ENCODE data around the gene BBS9. TPM values are rescaled to one million over a fixed set of nuclear protein-coding genes. Genes with fewer than 3 reads are reported as not detected.

Gene BBS9
- total RNA-seq, 1 donor, result 33.3 TPM

GRCh38 chr7:33601101-33601500 lies 471.7 kb downstream of the BBS9 start:
- Histone ChIP-seq H3K27me3 (ENCODE audit: insufficient read depth, low read length) (no peaks in the 10 kb centered on the region), H3K4me3 (ENCODE audit: insufficient read depth, low read length) (no peak overlapping the region), H3K4me1 (ENCODE audit: insufficient read depth, low read length) (no peaks in the 10 kb centered on the region), H2AFZ (ENCODE audit: low read length) (no peak overlapping the region), H3K9me3 (ENCODE audit: low read depth, low read length) (no peaks in the 10 kb centered on the region), H3K4me2 (ENCODE audit: insufficient read depth, low read length) (no peak overlapping the region), H4K20me1 (ENCODE audit: insufficient read depth, low read length) (no peaks in the 10 kb centered on the region), H3K36me3 (ENCODE audit: insufficient read depth, low read length) (no peaks in the 10 kb centered on the region), H3K27ac (ENCODE audit: low read depth, low read length) (no peak overlapping the region), H3K79me2 (ENCODE audit: insufficient read depth, low read length) (no peaks in the 10 kb centered on the region)
- DNase-seq (ENCODE audit: insufficient read length, low spot score, missing footprints), result no peak
- TF ChIP-seq CTCF (IDR thresholded peaks at IDR 0.05; ENCODE audit: extremely low read depth, low read depth, low read length), result no peak

GRCh38 chr7:33601884-33602283 lies 472.5 kb downstream of the BBS9 start:
- no peak overlapping the region for H3K4me3 ChIP-seq (ENCODE audit: insufficient read depth, low read length)
- H3K9me3 ChIP-seq (ENCODE audit: low read depth, low read length), result no peaks in the 10 kb centered on the region
- DNase-seq (ENCODE audit: insufficient read length, low spot score, missing footprints), result peak; percentile 29
- H3K79me2 ChIP-seq (ENCODE audit: insufficient read depth, low read length), result no peaks in the 10 kb centered on the region
- H3K4me1 ChIP-seq (ENCODE audit: insufficient read depth, low read length), result no peaks in the 10 kb centered on the region
- H2AFZ ChIP-seq (ENCODE audit: low read length), result no peak overlapping the region
- TF ChIP-seq CTCF (IDR thresholded peaks at IDR 0.05; ENCODE audit: extremely low read depth, low read depth, low read length), result no peak
- H3K27ac ChIP-seq (ENCODE audit: low read depth, low read length), result no peak overlapping the region
- no peaks in the 10 kb centered on the region for H3K27me3 ChIP-seq (ENCODE audit: insufficient read depth, low read length)
- no peaks in the 10 kb centered on the region for H3K36me3 ChIP-seq (ENCODE audit: insufficient read depth, low read length)
- H4K20me1 ChIP-seq (ENCODE audit: insufficient read depth, low read length), result no peaks in the 10 kb centered on the region
- H3K4me2 ChIP-seq (ENCODE audit: insufficient read depth, low read length), result no peak overlapping the region

- Histone ChIP-seq H3K79me2 (ENCODE audit: insufficient read depth, low read length) (no peaks in the 10 kb centered on the region), H3K4me2 (ENCODE audit: insufficient read depth, low read length) (no peak overlapping the region), H3K4me1 (ENCODE audit: insufficient read depth, low read length) (no peaks in the 10 kb centered on the region), H3K36me3 (ENCODE audit: insufficient read depth, low read length) (no peaks in the 10 kb centered on the region), H2AFZ (ENCODE audit: low read length) (no peak overlapping the region), H3K9me3 (ENCODE audit: low read depth, low read length) (no peaks in the 10 kb centered on the region), H3K27ac (ENCODE audit: low read depth, low read length) (no peak overlapping the region), H4K20me1 (ENCODE audit: insufficient read depth, low read length) (no peaks in the 10 kb centered on the region), H3K27me3 (ENCODE audit: insufficient read depth, low read length) (no peaks in the 10 kb centered on the region), H3K4me3 (ENCODE audit: insufficient read depth, low read length) (no peak overlapping the region)
- DNase-seq (ENCODE audit: insufficient read length, low spot score, missing footprints), result no peak
- no peak for TF ChIP-seq CTCF (IDR thresholded peaks at IDR 0.05; ENCODE audit: extremely low read depth, low read depth, low read length)
Observed at GRCh38 chr7:33604056-33604455, 474.7 kb downstream of the BBS9 start.

GRCh38 chr7:33610918-33611317 lies 481.6 kb downstream of the BBS9 start:
- Histone ChIP-seq H4K20me1 (ENCODE audit: insufficient read depth, low read length) (no peaks in the 10 kb centered on the region), H3K27me3 (ENCODE audit: insufficient read depth, low read length) (no peaks in the 10 kb centered on the region), H3K9me3 (ENCODE audit: low read depth, low read length) (no peaks in the 10 kb centered on the region), H3K4me3 (ENCODE audit: insufficient read depth, low read length) (no peak overlapping the region), H3K27ac (ENCODE audit: low read depth, low read length) (no peak overlapping the region), H2AFZ (ENCODE audit: low read length) (no peak overlapping the region), H3K36me3 (ENCODE audit: insufficient read depth, low read length) (no peaks in the 10 kb centered on the region), H3K79me2 (ENCODE audit: insufficient read depth, low read length) (no peaks in the 10 kb centered on the region), H3K4me1 (ENCODE audit: insufficient read depth, low read length) (peaks cover 5% of the 10 kb centered on the region), H3K4me2 (ENCODE audit: insufficient read depth, low read length) (no peak overlapping the region)
- no peak for TF ChIP-seq CTCF (IDR thresholded peaks at IDR 0.05; ENCODE audit: extremely low read depth, low read depth, low read length)
- DNase-seq (ENCODE audit: insufficient read length, low spot score, missing footprints), result no peak
